SU-DHL-6 (cell line): ENCODE measurements around the gene IGSF5.

Source experiments
- CTCF ChIP-seq: fragments of 200-600 bp; sonication (generic); IDR thresholded peaks from one replicate; pipeline ENCODE4 v1.5.1; 2017; ENCODE audit warnings: antibody characterized with exemption, mild to moderate bottlenecking, low read length, moderate library complexity; ENCODE audit not compliant: insufficient read depth, poor library complexity, severe bottlenecking
- EZH2phosphoT487 ChIP-seq: fragments of 200-600 bp; sonication (generic), shearing (Covaris generic); conservative IDR thresholded peaks from 2 replicates; pipeline ENCODE4 v1.6.1; 2018; ENCODE audit warnings: mild to moderate bottlenecking, antibody characterized with exemption, low read length, moderate library complexity, mixed read lengths

DNA sequence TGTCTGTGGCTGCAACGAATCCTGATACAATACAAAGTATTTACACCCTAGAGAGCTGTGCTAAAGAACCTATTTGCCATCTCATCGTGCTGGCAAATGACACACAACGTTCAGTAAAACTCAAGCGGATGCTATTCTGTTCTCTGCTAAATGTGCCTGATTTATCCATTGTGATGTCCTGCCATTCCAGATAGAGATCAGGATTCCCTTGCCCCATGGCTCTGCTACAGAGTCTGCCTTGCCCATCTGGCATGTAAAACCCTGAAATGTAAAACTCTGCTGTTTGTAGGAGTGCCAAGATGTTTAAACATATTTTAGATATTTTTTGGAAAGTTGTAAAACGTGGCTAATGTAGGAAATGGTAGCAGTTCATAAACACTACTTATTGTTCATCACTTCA, 20.0 kb upstream of the IGSF5 start:
- TF ChIP-seq CTCF (no peak), EZH2phosphoT487 (no peak)
